DOHH2 (cell line): ENCODE measurements around the gene MROH2B.
"Not testable (repeated sequence)": the region's sequence is repeated elsewhere in the genome, so short reads cannot be mapped to it uniquely, and the experiment has no call there.

Source experiments
- H3F3A ChIP-seq: fragments of 200-600 bp; sonication (generic), shearing (Covaris generic); 2 replicates; pipeline ENCODE4 v1.6.0; 2016; ENCODE audit warnings: antibody characterized with exemption, mild to moderate bottlenecking; ENCODE audit not compliant: control insufficient read depth, insufficient read depth
- H3K27ac ChIP-seq: fragments of 200-600 bp; sonication (generic); 2 replicates; pipeline ENCODE4 v1.5.1; 2014; ENCODE audit warnings: low read depth, mild to moderate bottlenecking, low read length, moderate library complexity
- H3K27me3 ChIP-seq: fragments of 200-600 bp; sonication (generic); 2 replicates; pipeline ENCODE4 v1.6.1; 2014; ENCODE audit warnings: mild to moderate bottlenecking, low read length, mixed read lengths; ENCODE audit not compliant: control insufficient read depth
- H3K36me3 ChIP-seq: fragments of 200-600 bp; sonication (generic); 2 replicates; pipeline ENCODE4 v1.6.1; 2014; ENCODE audit warnings: mild to moderate bottlenecking, low read length, moderate library complexity, mixed read lengths; ENCODE audit not compliant: control insufficient read depth
- H3K4me1 ChIP-seq: fragments of 200-600 bp; sonication (generic); 2 replicates; pipeline ENCODE4 v1.6.1; 2014; ENCODE audit warnings: mild to moderate bottlenecking, low read length, mixed read lengths; ENCODE audit not compliant: control insufficient read depth
- H3K4me2 ChIP-seq: fragments of 200-600 bp; sonication (generic); 2 replicates; pipeline ENCODE4 v1.6.0; 2014; ENCODE audit warnings: mild to moderate bottlenecking, low read length, moderate library complexity
- H3K4me3 ChIP-seq: fragments of 200-600 bp; sonication (generic); 2 replicates; pipeline ENCODE4 v1.5.1; 2014; ENCODE audit warnings: mild to moderate bottlenecking, low read length, mixed read lengths
- H3K79me2 ChIP-seq: fragments of 200-600 bp; sonication (generic); 2 replicates; pipeline ENCODE4 v1.6.1; 2014; ENCODE audit warnings: mild to moderate bottlenecking, low read length, mixed read lengths; ENCODE audit not compliant: control insufficient read depth
- H3K9me2 ChIP-seq: fragments of 200-600 bp; sonication (generic); replicated peaks from 2 replicates; pipeline ENCODE4 v1.6.1; 2014; ENCODE audit warnings: mild to moderate bottlenecking, low read length, mixed read lengths; ENCODE audit not compliant: control insufficient read depth
- H3K9me3 ChIP-seq: fragments of 200-600 bp; sonication (generic); 2 replicates; pipeline ENCODE4 v1.6.1; 2014; ENCODE audit warnings: antibody characterized with exemption, low read length, mixed read lengths; ENCODE audit not compliant: control insufficient read depth, insufficient read depth
- H4K20me1 ChIP-seq: fragments of 200-600 bp; sonication (generic); 2 replicates; pipeline ENCODE4 v1.6.0; 2014; ENCODE audit warnings: low read depth, mild to moderate bottlenecking, antibody characterized with exemption, low read length, moderate library complexity; ENCODE audit not compliant: control insufficient read depth, insufficient read depth
- EZH2phosphoT487 ChIP-seq: fragments of 200-600 bp; sonication (generic); IDR thresholded peaks from 2 replicates; pipeline ENCODE4 v1.6.1; 2017; ENCODE audit warnings: borderline replicate concordance, mild to moderate bottlenecking, antibody characterized with exemption, low read length, moderate library complexity, mixed read lengths
- TF ChIP-seq, protein P1 (sequence below): fragments of 200-600 bp; sonication (generic); IDR thresholded peaks from one replicate; pipeline ENCODE4 v1.5.1; 2014; ENCODE audit warnings: antibody characterized with exemption, mild to moderate bottlenecking, low read depth, low read length; ENCODE audit not compliant: poor library complexity, severe bottlenecking

MROH2B gene

GRCh38 chr5:41032973-41033372 lies 38.2 kb downstream of the MROH2B start:
- Histone ChIP-seq H3K36me3 (no peaks in the 10 kb centered on the region), H4K20me1 (no peaks in the 10 kb centered on the region), H3K27ac (no peak overlapping the region), H3K9me2 (no peaks in the 10 kb centered on the region), H3K4me3 (no peak overlapping the region), H3K4me2 (no peak overlapping the region), H3F3A (no peaks in the 10 kb centered on the region), H3K27me3 (no peaks in the 10 kb centered on the region), H3K4me1 (no peaks in the 10 kb centered on the region), H3K79me2 (no peaks in the 10 kb centered on the region), H3K9me3 (no peaks in the 10 kb centered on the region)
- TF ChIP-seq, protein P1, sequence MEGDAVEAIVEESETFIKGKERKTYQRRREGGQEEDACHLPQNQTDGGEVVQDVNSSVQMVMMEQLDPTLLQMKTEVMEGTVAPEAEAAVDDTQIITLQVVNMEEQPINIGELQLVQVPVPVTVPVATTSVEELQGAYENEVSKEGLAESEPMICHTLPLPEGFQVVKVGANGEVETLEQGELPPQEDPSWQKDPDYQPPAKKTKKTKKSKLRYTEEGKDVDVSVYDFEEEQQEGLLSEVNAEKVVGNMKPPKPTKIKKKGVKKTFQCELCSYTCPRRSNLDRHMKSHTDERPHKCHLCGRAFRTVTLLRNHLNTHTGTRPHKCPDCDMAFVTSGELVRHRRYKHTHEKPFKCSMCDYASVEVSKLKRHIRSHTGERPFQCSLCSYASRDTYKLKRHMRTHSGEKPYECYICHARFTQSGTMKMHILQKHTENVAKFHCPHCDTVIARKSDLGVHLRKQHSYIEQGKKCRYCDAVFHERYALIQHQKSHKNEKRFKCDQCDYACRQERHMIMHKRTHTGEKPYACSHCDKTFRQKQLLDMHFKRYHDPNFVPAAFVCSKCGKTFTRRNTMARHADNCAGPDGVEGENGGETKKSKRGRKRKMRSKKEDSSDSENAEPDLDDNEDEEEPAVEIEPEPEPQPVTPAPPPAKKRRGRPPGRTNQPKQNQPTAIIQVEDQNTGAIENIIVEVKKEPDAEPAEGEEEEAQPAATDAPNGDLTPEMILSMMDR: no peak
- TF ChIP-seq EZH2phosphoT487: no peak

GRCh38 chr5:41022600-41022999 lies 48.5 kb downstream of the MROH2B start:
- not testable (repeated sequence) for H3K36me3 ChIP-seq, H3K27ac ChIP-seq, H4K20me1 ChIP-seq, H3K4me3 ChIP-seq, H3K4me1 ChIP-seq, H3K9me3 ChIP-seq, H3K79me2 ChIP-seq, H3F3A ChIP-seq, H3K9me2 ChIP-seq, H3K27me3 ChIP-seq, H3K4me2 ChIP-seq

DNA sequence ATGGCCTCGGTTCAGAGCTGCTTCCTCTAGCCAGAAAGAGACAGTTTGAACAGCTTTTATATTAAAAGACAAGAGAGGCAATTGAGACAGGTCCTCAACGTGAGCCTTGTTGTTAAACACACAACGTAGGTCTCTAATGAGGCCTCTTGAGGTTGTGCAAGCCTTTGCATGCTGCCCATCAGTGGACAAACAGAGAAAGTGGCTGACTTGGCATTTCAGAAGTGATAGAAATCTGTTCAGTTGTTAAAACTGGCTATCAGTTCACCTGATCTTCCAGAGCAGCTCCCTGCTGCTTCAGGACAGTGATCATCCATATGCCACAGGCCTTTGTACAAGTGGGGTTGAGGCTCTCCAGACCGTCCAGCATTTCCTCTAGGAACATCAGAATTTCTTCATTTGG lies 58.8 kb downstream of the MROH2B start:
- no peaks in the 10 kb centered on the region for H3K36me3 ChIP-seq
- H3K27ac ChIP-seq: no peak overlapping the region
- H3K79me2 ChIP-seq: no peaks in the 10 kb centered on the region
- H3K9me2 ChIP-seq: no peaks in the 10 kb centered on the region
- H3F3A ChIP-seq: no peaks in the 10 kb centered on the region
- no peaks in the 10 kb centered on the region for H3K9me3 ChIP-seq
- TF ChIP-seq, protein P1: no peak
- no peak for TF ChIP-seq EZH2phosphoT487
- no peaks in the 10 kb centered on the region for H3K4me1 ChIP-seq
- H4K20me1 ChIP-seq: no peaks in the 10 kb centered on the region
- H3K4me3 ChIP-seq: no peak overlapping the region
- H3K27me3 ChIP-seq: no peaks in the 10 kb centered on the region
- H3K4me2 ChIP-seq: no peak overlapping the region

DNA sequence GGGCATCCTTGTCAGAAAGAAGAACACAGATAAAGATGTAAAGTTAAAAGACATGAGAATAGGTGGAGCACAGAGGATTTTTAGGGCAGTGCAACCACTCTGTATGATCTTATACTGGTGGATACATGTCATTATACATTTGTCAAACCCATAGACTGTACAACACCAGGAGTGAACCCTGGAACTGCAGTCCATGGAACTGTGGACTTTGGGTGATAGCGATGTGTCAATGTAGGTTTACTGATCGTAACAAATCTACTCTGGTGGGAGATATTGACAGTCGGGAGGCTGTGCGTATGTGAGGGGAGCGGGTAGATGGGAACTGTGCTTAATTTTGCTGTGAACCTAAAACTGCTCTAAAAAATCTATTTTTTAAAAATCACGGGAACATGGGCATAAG lies 60.6 kb downstream of the MROH2B start:
- H3K36me3 ChIP-seq: no peaks in the 10 kb centered on the region
- H3K79me2 ChIP-seq: no peaks in the 10 kb centered on the region
- no peaks in the 10 kb centered on the region for H3K4me1 ChIP-seq
- TF ChIP-seq, protein P1: no peak
- TF ChIP-seq EZH2phosphoT487: no peak
- no peaks in the 10 kb centered on the region for H3K9me2 ChIP-seq
- H3K4me2 ChIP-seq: no peak overlapping the region
- H3K27ac ChIP-seq: no peak overlapping the region
- no peak overlapping the region for H3K4me3 ChIP-seq
- H3F3A ChIP-seq: no peaks in the 10 kb centered on the region
- no peaks in the 10 kb centered on the region for H3K9me3 ChIP-seq
- no peaks in the 10 kb centered on the region for H3K27me3 ChIP-seq
- H4K20me1 ChIP-seq: no peaks in the 10 kb centered on the region
